NCI-H524 treated with DMSO at 0.1 percent for 48 hours (cell line): ENCODE results near the gene PPM1H.
"Not testable (repeated sequence)": the region's sequence is repeated elsewhere in the genome, so short reads cannot be mapped to it uniquely, and the experiment has no call there.

ENCODE experiments used
- DNase-seq: peaks from one replicate; lab custom pipeline; 2025; lab: John Stamatoyannopoulos, UW

The PPM1H gene

DNA sequence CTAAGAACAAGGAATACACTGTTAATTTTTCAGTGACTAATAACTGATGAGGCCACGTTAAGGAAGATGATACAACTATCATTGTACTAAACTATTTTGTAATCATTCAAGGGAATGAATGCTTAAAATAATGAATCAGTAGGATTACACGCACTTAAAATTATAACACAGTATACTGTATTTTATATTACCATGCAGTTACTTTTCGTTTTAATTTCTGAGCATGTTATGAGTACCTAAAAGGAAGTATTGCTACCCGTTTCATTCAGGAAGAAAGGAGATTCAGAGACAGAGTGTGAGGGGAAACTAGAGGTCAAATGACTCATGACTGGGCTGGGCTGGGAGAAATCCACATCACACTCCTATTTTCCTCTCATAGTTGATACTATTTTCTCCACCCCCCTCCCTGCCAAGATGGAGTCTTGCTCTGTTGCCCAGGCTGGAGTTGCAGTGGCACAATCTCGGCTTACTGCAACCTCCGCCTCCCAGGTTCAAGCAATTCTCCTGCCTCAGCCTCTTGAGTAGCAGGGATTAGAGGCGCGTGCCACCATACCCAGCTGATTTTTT lies 202.0 kb downstream of the PPM1H start:
- DNase-seq: no peak

- no peak for DNase-seq
These were observed 203.7 kb downstream of the PPM1H start for GRCh38 chr12:62731055-62731820.

GRCh38 chr12:62730649-62731048 lies 204.3 kb downstream of the PPM1H start:
- DNase-seq: no peak

DNA sequence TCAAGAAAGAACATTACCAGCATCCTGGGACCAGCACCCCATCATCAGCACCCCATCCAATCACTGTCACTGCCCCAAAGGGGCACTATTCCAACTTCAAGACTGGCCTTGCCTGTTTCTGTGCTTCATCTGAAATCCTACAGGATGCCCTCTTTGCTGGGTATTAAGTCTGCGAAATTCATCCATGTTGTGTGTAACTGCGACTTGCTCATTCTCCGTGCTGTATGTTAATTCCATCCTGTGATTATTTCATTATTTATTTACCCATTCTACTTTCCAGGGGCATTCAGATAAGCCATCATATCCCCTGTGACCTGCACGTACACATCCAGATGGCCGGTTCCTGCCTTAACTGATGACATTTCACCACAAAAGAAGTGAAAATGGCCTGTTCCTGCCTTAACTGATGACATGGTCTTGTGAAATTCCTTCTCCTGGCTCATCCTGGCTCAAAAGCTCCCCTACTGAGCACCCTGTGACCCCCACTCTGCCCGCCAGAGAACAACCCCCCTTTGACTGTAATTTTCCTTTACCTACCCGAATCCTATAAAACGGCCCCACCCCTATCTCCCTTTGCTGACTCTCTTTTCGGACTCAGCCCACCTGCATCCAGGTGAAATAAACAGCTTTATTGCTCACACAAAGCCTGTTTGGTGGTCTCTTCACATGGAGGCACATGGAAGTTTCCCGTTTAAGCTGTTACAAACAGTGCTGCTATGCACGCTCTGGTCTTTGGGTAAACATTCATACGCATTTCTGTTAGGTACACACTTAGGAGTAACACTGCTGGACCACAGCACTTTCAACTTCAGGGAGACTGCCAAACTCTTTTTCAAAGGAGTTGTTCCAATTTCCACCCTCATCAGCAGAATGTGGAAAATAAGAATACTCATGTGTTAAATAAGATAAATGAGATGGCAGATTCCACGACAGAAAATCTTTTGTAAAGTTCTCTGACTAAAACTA lies 205.1 kb downstream of the PPM1H start:
- DNase-seq: not testable (repeated sequence)

DNA sequence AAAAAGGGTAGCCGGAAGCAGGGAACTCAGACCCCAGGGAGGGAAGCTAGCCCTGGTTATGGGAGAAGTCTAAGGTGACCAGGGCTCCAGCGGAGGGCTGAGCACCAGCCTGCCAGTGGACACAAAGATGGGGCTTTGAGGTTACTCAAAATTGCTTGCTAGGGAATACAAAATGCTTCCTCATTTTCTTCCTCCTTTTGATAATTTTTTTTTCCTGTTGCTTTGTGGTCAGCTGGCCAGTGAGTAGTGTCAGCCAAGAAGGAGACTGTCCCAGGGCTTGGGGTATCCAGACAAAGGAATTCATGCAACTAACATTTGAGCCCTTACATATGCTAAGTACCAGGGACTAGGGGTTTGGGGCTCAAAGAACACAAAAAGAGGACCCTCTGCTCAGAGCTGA lies 206.2 kb downstream of the PPM1H start:
- DNase-seq: no peak

DNA sequence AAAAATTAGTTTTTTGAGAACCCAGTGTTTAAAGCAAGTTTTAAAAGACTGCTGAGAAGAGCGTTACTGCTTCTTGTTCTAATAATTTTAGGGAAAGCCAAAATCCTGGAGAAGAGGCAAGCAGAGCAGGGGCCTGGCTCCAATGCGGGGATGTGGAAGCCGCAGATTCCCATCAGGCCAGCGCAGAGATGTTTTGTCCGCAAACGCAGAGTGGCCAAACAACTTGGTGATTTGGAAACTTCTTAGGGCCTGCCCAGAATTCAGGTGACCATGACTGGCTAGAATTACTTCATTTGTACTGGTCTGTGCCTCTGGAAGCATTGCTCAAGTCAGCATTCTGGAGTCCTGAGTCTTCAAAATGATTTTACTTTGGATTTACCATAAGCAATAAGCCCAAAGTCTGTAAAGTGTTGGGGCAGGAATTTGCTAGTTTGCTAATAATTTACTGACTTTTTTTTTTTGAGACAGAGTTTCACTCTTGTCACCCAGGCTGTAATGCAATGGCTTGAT lies 208.4 kb downstream of the PPM1H start:
- DNase-seq: no peak

DNA sequence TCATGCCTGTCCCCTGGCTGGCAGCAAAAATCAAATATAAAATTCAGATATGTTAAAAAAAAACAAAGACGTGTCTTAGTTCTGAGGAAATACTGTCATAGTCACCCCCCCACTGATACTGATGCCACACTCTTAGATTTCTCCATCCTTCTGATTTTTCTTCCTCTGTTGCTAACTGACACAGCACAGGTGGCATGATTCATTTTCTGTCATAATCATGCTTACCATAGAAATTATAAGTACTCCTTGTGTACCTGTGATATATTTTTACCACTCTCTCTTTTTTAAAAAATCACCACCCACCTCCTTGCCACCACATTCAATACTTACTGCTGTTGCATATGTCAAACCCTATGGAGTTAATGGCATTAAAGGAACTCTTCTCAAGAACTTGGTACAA lies 209.2 kb downstream of the PPM1H start:
- DNase-seq: no peak

- DNase-seq: no peak
These were observed 210.0 kb downstream of the PPM1H start for GRCh38 chr12:62724947-62725451.

GRCh38 chr12:62724285-62724684 lies 210.7 kb downstream of the PPM1H start:
- no peak for DNase-seq

- DNase-seq: no peak
These were observed 211.8 kb downstream of the PPM1H start for GRCh38 chr12:62722971-62723680.

GRCh38 chr12:62720661-62721330 lies 214.2 kb downstream of the PPM1H start:
- peak; percentile 85 for DNase-seq

- no peak for DNase-seq
These were observed 214.9 kb downstream of the PPM1H start for GRCh38 chr12:62720025-62720424.

GRCh38 chr12:62718762-62719426 lies 216.1 kb downstream of the PPM1H start:
- no peak for DNase-seq

GRCh38 chr12:62717643-62718042 lies 217.3 kb downstream of the PPM1H start:
- no peak for DNase-seq

GRCh38 chr12:62716866-62717525 lies 218.0 kb downstream of the PPM1H start:
- DNase-seq: no peak

DNA sequence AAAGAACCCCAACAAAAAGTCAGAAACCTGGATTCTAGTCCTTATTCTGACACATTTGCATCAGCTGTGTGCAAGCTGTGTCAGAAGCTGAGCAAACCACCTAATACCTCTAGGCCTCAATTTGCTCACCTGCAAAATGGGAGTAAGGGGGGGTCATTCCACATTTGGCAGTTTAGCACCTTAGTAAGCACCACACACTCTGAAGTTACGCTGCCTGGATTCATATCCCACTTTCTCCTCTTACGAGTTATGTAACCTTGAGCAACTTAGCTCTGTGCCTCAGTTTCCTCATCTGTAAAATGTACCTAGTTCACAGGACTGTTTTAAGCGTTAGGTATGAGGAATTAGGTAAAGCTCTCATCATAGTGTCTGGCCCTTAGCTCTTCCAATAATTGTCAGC lies 218.9 kb downstream of the PPM1H start:
- DNase-seq: no peak

DNA sequence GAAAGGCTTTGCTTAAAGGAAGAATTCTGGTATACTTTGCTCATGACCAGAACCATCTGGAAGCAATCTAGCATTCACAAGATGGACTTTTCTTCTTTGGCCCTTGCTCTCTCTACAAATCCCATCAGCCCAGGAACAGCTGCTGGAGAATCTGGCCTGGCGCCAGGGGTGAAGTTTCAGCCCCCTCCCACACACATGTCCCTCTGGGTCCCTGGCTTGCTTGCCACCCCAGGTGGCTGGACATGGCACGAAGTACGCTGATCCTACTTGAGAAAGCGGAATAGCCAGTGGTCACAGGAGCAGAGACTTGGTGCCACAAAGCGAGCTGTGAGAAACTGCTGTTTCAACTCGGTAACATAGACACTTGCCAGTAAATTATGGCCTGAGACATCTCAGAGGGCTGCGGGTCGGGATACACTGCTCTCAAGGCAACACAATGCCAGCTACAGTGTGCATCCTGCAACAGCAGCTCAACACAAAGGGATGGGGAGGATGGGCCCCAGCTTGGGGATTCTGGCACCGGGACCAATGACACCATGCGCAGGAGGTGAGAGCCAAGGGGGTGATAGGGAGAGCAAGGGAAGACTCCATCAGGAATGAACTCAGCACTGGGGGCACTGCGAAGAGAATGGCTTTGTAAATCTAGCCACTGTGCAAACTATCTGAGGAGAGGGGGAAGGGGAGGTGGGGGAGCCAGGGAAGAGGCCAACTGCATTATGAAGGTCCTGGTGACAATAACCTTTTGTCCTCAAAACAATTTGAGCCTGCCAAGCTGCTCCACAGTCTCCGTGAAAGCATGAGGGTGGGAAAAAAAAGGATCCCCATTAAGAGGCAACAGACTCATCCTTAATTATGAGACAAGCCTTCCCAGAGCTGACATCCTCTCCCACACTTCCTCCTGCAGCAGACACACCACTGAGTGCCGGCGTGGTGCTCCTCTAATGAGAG lies 219.9 kb downstream of the PPM1H start:
- DNase-seq: no peak

DNA sequence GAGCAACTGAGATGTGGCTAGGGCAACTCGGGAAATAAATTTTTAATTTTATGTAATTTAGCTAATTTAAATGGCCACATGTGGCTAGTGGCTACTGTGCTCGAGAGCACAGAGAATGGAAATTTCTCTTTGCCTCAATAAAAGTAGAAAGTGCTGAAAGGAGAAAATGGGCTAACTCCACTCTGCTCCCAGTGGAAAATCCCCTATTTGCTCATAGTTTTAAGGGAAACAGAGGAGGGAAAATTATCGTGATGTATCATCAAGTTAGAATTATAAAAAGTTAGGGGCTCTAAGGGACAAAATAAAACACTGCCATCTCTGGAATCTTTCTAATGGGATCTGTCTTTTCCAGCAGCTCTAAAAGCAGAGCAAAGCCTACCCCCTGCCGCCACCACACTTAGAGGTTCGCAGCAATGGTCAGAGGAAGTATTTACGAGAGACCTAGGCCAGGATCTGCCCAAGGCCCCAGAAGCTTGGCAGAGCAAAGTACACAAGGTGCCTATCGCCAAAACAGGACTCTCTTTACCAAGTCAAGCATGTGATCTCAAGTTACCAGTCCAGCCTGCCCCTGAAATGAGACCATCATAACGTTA lies 220.7 kb downstream of the PPM1H start:
- DNase-seq: no peak
